Neural progenitor cell (in vitro differentiated cells): Measurements from ENCODE around the gene PLTP. TPM values are rescaled to one million over a fixed set of nuclear protein-coding genes. Genes with fewer than 3 reads are reported as not detected.
A peak's percentile ranks its signal among the peaks of the same experiment; 100 is the strongest.

Experiments
- DNase-seq: peaks from one replicate; pipeline ENCODE4 v3.0.0-alpha.2; 2016; ENCODE audit warnings: low spot score
- H2AFZ ChIP-seq: fragments of 200-600 bp; sonication (generic); replicated peaks from 2 replicates; pipeline ENCODE4 v1.6.1; 2016; ENCODE audit warnings: antibody characterized with exemption
- H3F3A ChIP-seq: fragments of 200-600 bp; sonication (generic); 2 replicates; pipeline ENCODE4 v1.6.1; 2016; ENCODE audit warnings: antibody characterized with exemption, low read depth
- H3K27ac ChIP-seq: fragments of 200-600 bp; sonication (generic); 2 replicates; pipeline ENCODE4 v1.5.1; 2016; ENCODE audit warnings: mild to moderate bottlenecking
- H3K27me3 ChIP-seq: fragments of 200-600 bp; sonication (generic); 2 replicates; pipeline ENCODE4 v1.6.1; 2016; ENCODE audit warnings: mild to moderate bottlenecking, moderate library complexity
- H3K36me3 ChIP-seq: fragments of 200-600 bp; sonication (generic); 2 replicates; pipeline ENCODE4 v1.5.1; 2016
- H3K4me1 ChIP-seq: fragments of 200-600 bp; sonication (generic); 2 replicates; pipeline ENCODE4 v1.6.1; 2016; ENCODE audit warnings: mixed run types
- H3K4me2 ChIP-seq: fragments of 200-600 bp; sonication (generic); 2 replicates; pipeline ENCODE4 v1.6.1; 2016
- H3K4me3 ChIP-seq: fragments of 200-600 bp; sonication (generic); 2 replicates; pipeline ENCODE4 v1.5.1; 2016
- H3K79me2 ChIP-seq: fragments of 200-600 bp; sonication (generic); 2 replicates; pipeline ENCODE4 v1.6.1; 2016; ENCODE audit warnings: low read depth
- H3K9ac ChIP-seq: fragments of 200-600 bp; sonication (generic); 2 replicates; pipeline ENCODE4 v1.6.1; 2016
- H3K9me3 ChIP-seq: fragments of 200-600 bp; sonication (generic); 2 replicates; pipeline ENCODE4 v1.5.1; 2016; ENCODE audit warnings: low read depth
- H4K20me1 ChIP-seq: fragments of 200-600 bp; sonication (generic); 2 replicates; pipeline ENCODE4 v1.6.1; 2016; ENCODE audit warnings: low read depth
- H3K27ac Mint-ChIP-seq: 3 replicates; pipeline ENCODE4 v1.8.0; 2021; ENCODE audit warnings: mixed read lengths
- H3K27me3 Mint-ChIP-seq: 2 replicates; pipeline ENCODE4 v1.8.0; 2022; ENCODE audit warnings: low read depth, mild to moderate bottlenecking, inconsistent platforms, moderate library complexity, mixed read lengths; ENCODE audit not compliant: insufficient read depth
- H3K36me3 Mint-ChIP-seq: 3 replicates; pipeline ENCODE4 v1.8.0; 2021; ENCODE audit warnings: mixed read lengths
- H3K4me1 Mint-ChIP-seq: 3 replicates; pipeline ENCODE4 v1.8.0; 2021; ENCODE audit warnings: mixed read lengths
- H3K4me3 Mint-ChIP-seq: 3 replicates; pipeline ENCODE4 v1.8.0; 2021; ENCODE audit warnings: mild to moderate bottlenecking, moderate library complexity, mixed read lengths
- H3K9me3 Mint-ChIP-seq: 3 replicates; pipeline ENCODE4 v1.8.0; 2020; ENCODE audit warnings: mixed read lengths
- EZH2 ChIP-seq: fragments of 200-600 bp; sonication (generic); IDR thresholded peaks from 2 replicates; pipeline ENCODE4 v1.6.1; 2017; ENCODE audit warnings: antibody characterized with exemption, mild to moderate bottlenecking, moderate library complexity
- EZH2phosphoT487 ChIP-seq: fragments of 200-600 bp; sonication (generic); IDR thresholded peaks from 2 replicates; pipeline ENCODE4 v1.6.1; 2017; ENCODE audit warnings: antibody characterized with exemption
- total RNA-seq: library from RNA; depleted of rRNA; stranded (reverse); fragments of >200 nt; gene quantifications from 2 replicates; pipeline ENCODE4 v1.2.3, GENCODE V29; 2015; ENCODE audit warnings: low replicate concordance
- TF ChIP-seq, protein P1 (sequence below): fragments of 200-600 bp; sonication (generic); IDR thresholded peaks from 2 replicates; pipeline ENCODE4 v1.5.1; 2017; ENCODE audit warnings: antibody characterized with exemption, mild to moderate bottlenecking

Gene PLTP
- total RNA-seq, 1 donor from 2014 or later, result 22.3 TPM

- Histone ChIP-seq H3K4me2 (no peak overlapping the region), H3K4me3 (no peak overlapping the region), H3K9me3 (no peaks in the 10 kb centered on the region), H3K27me3 (peaks cover 2% of the 10 kb centered on the region), H4K20me1 (no peaks in the 10 kb centered on the region), H3F3A (peaks cover 9% of the 10 kb centered on the region), H3K27ac (no peak overlapping the region), H3K79me2 (peaks cover 7% of the 10 kb centered on the region), H3K9ac (no peak overlapping the region), H3K36me3 (no peaks in the 10 kb centered on the region), H2AFZ (no peak overlapping the region), H3K4me1 (peaks cover 2% of the 10 kb centered on the region)
- DNase-seq, result no peak
- Mint-ChIP-seq H3K27ac (no peak overlapping the region), H3K36me3 (peaks cover 20% of the 10 kb centered on the region), H3K9me3 (no peaks in the 10 kb centered on the region), H3K4me3 (peak overlapping the region; percentile 64), H3K4me1 (peaks cover 20% of the 10 kb centered on the region), H3K27me3 (peaks cover 5% of the 10 kb centered on the region)
- TF ChIP-seq, protein P1, sequence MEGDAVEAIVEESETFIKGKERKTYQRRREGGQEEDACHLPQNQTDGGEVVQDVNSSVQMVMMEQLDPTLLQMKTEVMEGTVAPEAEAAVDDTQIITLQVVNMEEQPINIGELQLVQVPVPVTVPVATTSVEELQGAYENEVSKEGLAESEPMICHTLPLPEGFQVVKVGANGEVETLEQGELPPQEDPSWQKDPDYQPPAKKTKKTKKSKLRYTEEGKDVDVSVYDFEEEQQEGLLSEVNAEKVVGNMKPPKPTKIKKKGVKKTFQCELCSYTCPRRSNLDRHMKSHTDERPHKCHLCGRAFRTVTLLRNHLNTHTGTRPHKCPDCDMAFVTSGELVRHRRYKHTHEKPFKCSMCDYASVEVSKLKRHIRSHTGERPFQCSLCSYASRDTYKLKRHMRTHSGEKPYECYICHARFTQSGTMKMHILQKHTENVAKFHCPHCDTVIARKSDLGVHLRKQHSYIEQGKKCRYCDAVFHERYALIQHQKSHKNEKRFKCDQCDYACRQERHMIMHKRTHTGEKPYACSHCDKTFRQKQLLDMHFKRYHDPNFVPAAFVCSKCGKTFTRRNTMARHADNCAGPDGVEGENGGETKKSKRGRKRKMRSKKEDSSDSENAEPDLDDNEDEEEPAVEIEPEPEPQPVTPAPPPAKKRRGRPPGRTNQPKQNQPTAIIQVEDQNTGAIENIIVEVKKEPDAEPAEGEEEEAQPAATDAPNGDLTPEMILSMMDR, result no peak
- TF ChIP-seq EZH2phosphoT487 (no peak), EZH2 (no peak)
These were observed 4.6 kb downstream of the PLTP start for GRCh38 chr20:45907219-45907948.

GRCh38 chr20:45905505-45906079 lies 6.4 kb downstream of the PLTP start:
- Histone ChIP-seq H3K9ac (no peak overlapping the region), H3K36me3 (no peaks in the 10 kb centered on the region), H3K27ac (no peak overlapping the region)

GRCh38 chr20:45904583-45905504 lies 7.1 kb downstream of the PLTP start:
- Histone ChIP-seq H3K9me3 (no peaks in the 10 kb centered on the region), H3K36me3 (no peaks in the 10 kb centered on the region), H3K4me3 (no peak overlapping the region), H3K9ac (no peak overlapping the region), H3K27me3 (no peaks in the 10 kb centered on the region), H3K4me2 (no peak overlapping the region), H3F3A (no peaks in the 10 kb centered on the region), H3K27ac (no peak overlapping the region), H3K79me2 (peaks cover 2% of the 10 kb centered on the region), H2AFZ (no peak overlapping the region), H4K20me1 (no peaks in the 10 kb centered on the region), H3K4me1 (no peaks in the 10 kb centered on the region)
- Mint-ChIP-seq H3K4me1 (peaks cover 9% of the 10 kb centered on the region), H3K9me3 (no peaks in the 10 kb centered on the region), H3K36me3 (peaks cover 20% of the 10 kb centered on the region), H3K4me3 (no peak overlapping the region), H3K27ac (no peak overlapping the region), H3K27me3 (peaks cover 4% of the 10 kb centered on the region)
- no peak for DNase-seq
- no peak for TF ChIP-seq EZH2phosphoT487
- TF ChIP-seq EZH2, result no peak
- TF ChIP-seq, protein P1, result no peak

More at GRCh38 chr20:45905505-45906079, 6.4 kb downstream of the PLTP start:
- Mint-ChIP-seq H3K4me1 (peaks cover 15% of the 10 kb centered on the region), H3K36me3 (peaks cover 20% of the 10 kb centered on the region), H3K27me3 (peaks cover 4% of the 10 kb centered on the region), H3K9me3 (no peaks in the 10 kb centered on the region), H3K4me3 (no peak overlapping the region), H3K27ac (no peak overlapping the region)
- no peak for DNase-seq
- H2AFZ ChIP-seq, result no peak overlapping the region
- no peaks in the 10 kb centered on the region for H3K9me3 ChIP-seq
- H3K4me2 ChIP-seq, result no peak overlapping the region
- no peak overlapping the region for H3K4me3 ChIP-seq
- no peaks in the 10 kb centered on the region for H3F3A ChIP-seq
- H4K20me1 ChIP-seq, result no peaks in the 10 kb centered on the region
- no peaks in the 10 kb centered on the region for H3K4me1 ChIP-seq
- TF ChIP-seq EZH2phosphoT487 (no peak), EZH2 (no peak)
- TF ChIP-seq, protein P1, result no peak
- H3K27me3 ChIP-seq, result no peaks in the 10 kb centered on the region
- H3K79me2 ChIP-seq, result peaks cover 7% of the 10 kb centered on the region
